Measurements from ENCODE around the gene LTC4S.
"Not testable (repeated sequence)": the region's sequence is repeated elsewhere in the genome, so short reads cannot be mapped to it uniquely, and the experiment has no call there.

Gene LTC4S, protein sequence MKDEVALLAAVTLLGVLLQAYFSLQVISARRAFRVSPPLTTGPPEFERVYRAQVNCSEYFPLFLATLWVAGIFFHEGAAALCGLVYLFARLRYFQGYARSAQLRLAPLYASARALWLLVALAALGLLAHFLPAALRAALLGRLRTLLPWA

DNA sequence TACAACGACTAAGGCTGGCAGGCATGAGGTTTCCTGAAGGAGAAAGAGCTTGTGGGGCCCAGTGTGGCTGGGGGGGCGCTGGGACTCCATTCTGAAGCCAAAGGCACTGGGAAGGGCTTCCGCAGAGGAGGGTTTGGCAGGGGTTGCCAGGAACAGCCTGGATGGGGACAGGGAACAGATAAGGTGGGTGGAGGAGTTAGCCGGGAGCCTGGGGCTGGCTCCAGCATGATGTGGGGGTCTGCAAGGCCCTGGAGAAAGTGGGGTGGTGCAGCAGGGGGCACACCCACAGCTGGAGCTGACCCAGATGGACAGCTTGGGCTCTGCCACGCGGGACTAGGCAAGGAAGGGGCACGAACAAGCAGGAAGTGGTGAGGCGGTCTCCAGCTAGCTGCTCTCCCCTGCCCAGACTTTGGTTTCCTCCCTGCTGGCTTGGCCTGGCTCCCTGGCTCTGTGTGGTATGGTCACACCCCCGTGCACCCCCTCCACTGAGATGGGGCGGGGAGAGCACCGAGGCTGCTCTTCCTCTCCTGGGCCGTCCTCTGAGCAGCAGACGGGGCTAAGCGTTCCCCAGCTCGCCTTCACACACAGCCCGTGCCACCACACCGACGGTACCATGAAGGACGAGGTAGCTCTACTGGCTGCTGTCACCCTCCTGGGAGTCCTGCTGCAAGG is at the start of gene LTC4S:
Gene LTC4S (plus strand): TSS at position 519 of the 672 bp plus-strand sequence. CDS start 95 bp downstream, at position 614.
- DNase-seq, result peak; percentile 43 to 84

DNA sequence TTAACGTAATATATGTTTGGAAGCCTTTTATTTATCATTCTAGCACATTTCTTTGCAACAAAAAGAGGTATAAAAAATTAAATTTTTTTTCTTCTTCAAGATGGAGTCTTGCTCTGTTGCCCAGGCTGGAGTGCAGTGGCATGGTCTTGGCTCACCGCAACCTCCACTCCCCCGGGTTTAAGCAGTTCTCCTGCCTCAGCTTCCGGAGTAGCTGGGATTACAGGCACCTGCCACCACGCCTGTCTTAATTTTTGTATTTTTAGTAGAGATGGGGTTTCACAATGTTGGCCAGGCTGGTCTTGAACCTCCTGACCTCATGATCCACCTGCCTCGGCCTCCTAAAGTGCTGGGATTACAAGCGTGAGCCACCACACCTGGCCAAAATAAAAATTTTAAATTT is 49.7 kb upstream of the LTC4S start:
- DNase-seq, result not testable (repeated sequence)

DNA sequence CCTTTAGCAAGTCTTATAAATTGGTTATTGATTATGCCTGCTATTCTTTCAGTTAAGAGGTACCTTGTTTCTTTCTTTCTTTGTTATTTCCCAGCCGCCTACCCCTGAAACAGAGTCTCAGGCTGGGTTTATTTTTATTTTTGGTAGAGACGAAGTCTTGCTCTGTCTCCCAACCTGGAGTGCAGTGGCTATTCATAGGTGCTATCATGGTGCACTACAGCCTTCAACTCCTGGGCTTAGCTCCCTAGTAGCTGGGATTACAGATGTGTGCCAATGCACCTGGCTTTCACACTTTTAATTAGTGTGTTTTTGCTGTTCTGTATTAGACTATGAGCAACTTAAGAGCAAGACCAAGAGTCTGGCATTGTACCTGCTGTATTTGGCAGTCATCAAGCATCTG is 46.9 kb upstream of the LTC4S start:
- no peak for DNase-seq

DNA sequence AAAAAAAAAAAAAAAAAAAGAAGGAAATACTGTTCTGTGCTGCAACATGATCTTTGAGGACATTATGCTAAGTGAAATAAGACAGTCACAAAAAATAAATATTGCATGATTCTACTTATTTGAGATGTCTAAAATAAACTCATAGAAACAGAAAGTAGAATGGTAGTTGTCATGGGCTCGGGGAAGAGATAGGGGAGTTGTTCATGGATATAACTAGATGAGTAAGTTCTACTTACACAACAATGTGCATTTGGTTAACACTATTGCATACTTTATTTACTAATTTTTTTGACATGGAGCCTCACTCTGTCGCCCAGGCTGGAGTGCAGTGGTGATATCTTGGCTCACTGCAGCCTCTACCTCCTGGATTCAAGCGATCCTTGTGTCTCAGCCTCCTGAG is 46.0 kb upstream of the LTC4S start:
- DNase-seq, result no peak

DNA sequence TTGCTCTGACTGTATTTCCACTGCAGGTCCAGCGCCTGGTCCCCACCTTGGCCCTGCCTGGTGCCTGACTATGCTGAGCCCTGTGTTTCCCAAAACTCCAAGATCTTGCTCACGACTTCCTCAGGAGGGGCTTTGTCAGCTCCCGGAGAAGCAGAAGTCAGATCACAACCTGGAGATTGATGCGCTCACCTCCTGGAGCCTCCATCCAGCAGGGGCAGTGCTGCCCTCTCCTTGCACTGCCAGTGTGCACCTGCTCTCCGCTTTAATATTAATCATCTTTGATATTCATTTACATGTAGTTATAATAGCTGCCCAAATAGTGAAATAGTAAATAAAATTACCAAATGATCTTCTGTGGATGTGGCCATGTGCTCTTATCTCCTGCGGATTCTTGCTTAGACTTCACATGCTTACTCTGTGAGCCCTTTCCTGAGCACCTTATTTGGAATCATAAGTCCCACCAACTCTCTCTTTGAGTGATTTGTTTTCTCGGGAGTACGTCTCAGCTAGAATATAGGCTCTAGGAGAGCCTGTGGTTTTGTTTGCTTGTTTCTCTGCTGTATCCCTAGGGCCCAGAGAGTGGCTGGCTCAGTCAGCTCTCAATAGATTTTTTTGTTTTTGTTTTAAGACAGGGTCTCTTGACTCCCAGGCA is 43.8 kb upstream of the LTC4S start:
- no peak for DNase-seq

DNA sequence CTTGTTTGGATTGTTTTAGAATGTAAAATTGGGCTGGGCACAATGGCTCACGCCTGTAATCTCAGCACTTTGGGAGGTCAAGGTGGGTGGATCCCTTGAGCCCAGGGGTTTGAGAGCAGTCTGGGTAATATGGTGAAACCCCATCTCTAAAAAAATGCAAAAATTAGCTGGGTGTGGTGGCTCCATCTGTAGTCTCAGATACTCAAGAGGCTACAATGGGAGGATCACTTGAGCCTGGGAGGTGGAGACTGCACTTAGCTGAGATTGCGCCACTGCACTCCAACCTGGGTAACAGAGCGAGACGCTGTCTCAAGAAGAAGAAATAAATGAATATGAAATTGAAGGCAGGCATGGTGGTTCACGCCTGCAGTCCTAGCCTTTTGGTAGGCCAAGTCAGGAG is 39.8 kb upstream of the LTC4S start:
- no peak for DNase-seq

DNA sequence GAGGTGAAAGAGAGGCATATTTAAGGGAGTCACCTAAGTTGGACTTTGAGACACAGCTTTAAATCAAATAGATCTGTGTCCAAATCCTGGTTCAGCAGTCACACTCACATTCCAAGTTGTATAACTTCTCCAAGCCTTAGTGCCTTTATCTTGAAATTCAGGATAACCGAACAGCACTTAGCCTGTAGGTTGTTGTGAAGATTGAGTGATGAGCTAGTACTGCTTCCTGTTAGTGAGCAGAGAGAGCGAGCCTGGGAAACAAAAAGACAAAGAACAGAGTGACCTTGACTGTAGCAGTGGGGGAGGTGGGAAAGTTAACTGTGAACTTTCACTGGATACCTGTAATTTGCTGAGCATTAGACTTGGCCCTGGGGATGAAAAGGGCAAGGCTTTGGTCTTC is 38.8 kb upstream of the LTC4S start:
- no peak for DNase-seq

DNA sequence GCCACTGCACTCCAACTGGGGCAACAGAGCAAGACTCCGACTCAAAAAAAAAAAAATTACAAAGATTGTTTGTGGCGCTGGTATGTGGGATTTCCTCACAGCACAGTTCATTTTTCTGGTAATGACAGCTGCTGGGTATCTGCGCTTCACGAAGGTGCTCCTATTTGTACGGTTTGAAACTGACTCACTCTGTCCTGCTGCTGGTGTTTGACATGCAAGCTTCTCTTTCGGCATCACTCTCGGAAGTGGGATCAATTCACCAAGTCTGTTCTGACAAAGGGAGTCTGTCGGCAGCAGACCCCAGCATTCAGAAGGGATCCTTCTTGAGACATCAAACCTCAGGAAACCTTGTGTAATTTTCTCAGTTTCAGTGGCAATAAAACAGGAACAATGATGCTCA is 34.8 kb upstream of the LTC4S start:
- DNase-seq, result no peak

DNA sequence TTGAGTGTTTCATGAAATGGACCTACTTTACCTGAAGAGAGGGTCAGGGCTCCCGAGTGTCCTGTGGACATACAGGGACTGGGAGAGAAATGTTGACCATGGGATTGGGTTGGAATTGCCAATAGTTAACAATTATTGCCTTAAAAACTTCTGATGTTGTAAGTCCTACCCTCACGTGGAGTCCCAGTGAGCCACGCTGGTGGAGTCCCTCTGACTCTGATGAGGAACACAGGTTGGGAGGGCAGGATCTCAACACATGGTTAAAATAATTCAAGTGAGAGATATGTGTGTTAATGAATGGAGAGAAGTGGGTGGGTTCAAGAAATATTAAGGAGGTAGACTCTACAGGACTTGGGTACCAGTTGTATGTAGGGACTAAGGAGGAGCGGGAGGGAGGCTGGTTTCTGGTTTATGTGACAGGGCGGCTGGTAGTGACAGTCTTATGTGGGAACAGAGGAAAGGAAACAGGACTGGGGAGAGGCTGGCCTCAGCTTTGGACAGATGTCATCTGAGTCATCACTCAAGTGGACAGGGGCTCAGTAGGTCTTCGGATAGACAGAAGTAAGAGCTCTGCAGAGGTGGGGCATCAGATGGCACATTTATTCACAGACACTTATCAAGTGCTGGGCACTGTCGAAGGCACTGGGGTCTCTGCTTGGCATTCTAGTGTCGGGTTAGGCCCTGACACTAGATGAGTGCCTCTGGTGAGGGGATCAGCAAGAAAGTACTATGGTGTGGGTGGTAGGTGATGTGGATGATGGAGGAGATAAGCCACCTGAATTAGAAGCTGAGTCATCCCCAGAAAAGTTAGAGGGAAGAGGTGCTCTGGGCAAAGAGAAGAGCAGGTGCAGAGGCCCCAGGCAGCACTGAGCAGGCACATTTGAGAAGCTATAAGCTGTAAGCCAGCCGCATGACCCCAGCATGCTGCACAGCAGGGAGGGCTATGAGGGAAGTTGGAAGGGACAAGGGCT is 33.9 kb upstream of the LTC4S start:
- no peak for DNase-seq

DNA sequence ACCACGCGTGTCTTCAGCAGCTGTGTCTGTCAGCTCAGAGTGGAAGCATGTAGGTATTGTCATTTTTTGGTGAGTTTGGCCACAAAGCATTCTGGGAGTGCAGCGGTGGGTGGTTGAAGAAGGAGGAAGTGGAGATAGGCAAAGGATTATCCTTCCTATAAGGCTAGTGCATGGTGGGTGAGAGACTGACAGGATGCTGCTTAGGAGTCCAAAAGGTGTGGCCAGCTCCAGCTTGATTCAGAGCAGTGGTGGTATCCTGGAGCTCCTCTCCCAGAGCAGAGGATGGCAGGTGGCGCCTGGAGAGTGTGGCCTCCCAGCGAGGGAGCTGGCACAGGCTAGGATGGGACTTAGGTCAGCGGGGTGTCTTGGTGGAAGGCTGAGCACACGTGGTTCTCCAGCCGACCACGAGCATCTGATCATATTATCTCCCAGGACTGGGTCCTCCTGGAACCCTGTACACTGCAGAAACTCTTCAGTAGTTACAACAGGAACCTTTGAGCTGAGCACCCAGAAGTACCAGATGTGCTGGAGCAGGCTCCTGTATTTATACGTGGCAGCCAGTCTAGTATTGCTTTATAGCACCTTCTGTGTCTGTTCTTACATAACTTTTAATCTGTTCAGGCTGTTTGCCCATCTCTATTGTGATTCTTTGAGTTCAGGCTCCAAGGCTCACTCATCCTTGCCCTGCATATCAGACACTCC is 31.6 kb upstream of the LTC4S start:
- DNase-seq, result peak in 1 of 2 donors; percentile 69

DNA sequence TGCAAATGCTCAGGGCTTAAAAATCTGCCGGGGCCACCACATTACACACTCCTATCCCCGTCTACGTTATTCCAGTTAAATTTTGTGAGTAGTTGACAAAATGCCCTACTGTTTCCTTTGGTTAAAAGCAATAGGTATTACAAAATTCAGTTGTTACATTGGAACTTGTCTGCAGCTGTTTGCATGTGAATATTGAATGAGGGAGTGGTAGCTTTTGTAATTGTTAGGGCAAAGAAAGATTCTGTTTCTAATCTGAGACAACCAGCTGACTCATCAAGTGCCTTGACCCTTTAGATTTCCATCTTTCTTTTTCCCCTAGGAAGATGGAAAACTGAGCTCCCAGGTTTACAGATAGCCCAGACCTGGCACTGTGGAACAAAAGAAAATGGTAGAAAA is 31.0 kb upstream of the LTC4S start:
- no peak for DNase-seq

DNA sequence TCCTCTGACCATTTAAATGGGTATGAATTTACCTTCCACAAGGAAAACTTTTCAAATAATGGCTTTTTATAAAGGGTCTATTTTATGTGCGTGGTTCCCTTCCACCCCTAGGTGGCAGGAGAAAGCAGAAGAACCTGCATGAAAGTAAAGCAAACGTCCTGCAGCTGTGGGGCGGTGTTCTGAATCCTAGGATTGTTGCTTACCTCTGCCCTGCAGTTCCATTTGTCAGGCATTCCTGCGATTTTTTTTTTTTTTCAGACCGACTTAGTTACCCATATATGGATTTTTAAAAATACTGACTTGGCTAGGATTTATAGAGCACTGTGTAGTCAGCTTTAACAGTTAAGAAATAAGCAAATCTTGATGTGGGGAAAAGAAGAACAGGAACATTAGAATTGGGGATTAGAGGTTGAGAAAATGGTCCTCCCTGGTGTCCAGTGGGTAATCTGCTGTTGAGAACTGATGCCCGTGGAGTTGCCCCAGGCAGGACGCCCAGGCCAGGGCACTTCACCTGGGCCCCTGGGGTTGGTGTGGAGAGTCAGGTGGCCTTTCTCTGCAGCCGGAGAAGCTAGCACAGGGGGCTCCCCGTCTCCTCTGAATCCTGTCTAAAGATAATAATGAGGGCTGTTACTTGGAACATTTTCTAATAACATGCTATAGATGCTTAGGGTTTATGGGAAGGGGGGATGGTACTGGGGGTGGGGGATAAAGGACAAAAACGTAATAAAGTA is 30.4 kb upstream of the LTC4S start:
- peak in 1 of 2 donors; percentile 38 for DNase-seq

DNA sequence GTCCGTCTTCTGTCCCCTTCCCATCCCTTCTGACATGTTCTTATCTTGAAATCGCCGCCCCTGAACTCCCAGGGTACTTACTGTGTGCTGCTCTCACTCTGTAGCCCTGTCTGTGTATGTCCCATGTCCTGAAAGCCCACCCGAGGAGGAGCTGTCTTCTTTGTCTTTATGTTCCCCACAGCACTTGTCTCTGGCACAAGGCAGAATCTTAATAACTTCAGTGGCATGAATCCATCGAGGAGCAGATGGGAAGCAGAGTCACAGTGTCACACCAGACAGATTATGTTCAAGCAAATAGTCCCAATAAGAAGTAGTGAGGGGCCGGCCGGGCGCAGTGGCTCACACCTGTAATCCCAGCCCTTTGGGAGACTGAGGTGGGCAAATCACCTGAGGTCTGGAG is 29.7 kb upstream of the LTC4S start:
- DNase-seq, result no peak

DNA sequence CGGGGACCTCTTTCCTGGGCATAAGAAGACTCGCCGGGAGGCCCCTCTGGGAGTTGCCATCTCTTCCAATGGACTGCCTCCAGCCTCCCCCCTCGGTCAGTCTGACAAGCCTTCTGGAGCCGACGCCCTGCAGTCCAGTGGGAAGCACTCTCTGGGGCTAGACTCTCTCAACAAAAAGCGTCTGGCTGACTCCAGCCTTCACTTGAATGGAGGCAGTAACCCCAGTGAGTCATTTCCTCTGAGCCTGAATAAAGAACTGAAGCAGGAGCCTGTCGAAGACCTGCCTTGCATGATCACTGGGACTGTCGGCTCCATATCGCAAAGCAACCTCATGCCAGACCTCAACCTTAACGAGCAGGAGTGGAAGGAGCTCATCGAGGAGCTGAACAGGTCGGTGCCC is 28.4 kb upstream of the LTC4S start:
- peak in 1 of 2 donors; percentile 32 for DNase-seq

DNA sequence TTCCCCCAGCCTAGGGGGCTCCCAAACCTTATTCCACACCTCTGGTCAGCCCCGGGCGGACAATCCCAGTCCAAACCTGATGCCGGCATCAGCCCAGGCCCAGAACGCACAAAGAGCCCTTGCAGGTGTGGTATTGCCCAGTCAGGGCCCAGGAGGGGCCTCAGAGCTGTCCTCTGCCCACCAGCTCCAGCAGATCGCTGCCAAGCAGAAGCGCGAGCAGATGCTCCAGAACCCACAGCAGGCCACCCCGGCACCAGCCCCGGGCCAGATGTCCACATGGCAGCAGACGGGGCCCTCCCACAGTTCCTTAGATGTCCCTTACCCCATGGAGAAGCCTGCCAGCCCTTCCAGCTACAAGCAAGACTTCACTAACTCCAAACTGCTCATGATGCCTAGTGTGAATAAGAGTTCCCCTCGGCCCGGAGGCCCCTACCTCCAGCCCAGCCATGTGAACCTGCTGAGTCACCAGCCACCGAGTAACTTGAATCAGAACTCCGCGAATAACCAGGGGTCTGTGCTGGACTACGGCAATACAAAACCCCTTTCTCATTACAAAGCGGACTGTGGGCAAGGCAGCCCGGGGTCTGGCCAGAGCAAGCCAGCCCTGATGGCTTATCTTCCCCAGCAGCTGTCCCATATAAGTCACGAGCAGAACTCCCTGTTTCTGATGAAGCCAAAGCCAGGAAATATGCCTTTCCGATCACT is 27.6 kb upstream of the LTC4S start:
- DNase-seq, result peak in 1 of 2 donors; percentile 16

DNA sequence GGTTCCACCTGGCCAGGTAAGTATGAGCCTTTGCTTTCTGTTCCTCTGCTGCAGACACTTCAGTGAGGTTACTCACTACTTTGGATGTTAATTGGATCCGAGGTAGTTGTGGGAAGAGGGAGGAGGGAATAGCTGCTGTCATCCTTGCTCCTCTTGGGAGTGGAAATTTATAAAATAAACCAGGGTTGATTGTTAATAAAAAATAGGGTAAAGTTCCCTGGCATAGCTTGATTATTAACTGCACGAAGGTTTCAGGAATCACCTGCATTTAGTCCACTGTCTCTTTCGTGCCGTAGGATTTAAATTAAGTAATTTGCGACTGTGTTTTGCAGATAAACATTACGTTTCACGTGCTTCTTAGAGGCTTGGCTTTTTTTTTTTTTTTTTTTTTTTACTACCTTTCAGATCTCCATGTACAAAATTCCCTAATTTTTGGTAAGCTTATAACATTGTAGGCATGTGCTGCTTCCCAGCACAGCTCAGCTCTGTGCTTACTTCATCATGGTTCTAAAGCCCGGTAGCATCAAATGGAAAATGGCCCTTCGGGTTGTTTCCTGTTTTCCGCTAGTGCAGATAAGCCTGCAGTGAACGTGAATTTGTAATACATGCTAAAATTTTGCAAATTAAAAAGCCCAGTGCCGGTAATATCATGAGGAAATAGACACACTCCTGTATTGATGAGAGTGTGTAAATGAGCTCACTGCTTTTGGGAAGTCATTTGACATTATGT is 26.9 kb upstream of the LTC4S start:
- no peak for DNase-seq

DNA sequence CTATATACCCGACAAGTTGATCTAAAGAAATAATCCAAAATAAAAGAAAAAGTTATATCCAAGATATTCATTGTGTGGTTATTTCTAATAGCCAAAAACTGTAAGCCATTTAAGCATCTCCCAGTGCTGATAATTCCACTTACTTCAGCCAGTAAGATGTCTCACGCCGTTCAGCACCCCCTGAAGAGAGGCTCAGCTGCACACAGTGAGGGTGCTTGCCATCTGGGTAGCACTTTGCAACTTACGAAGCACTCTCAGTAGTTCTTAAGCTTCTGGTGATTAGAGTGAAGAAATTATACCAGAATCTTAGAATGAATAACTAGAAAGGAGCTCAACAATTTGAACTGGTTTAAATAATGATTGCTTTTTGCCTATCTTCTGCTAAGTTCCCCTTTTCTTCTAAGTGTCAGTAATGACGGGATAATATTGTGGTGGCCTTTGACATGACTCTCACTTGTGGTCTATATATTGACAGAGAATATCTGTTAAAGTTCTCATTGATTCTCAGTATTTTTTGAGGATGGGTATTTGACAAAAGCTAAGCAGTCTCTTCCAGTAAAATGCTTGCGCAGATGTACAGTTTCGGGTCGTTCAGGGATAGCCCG is 26.2 kb upstream of the LTC4S start:
- DNase-seq, result no peak

DNA sequence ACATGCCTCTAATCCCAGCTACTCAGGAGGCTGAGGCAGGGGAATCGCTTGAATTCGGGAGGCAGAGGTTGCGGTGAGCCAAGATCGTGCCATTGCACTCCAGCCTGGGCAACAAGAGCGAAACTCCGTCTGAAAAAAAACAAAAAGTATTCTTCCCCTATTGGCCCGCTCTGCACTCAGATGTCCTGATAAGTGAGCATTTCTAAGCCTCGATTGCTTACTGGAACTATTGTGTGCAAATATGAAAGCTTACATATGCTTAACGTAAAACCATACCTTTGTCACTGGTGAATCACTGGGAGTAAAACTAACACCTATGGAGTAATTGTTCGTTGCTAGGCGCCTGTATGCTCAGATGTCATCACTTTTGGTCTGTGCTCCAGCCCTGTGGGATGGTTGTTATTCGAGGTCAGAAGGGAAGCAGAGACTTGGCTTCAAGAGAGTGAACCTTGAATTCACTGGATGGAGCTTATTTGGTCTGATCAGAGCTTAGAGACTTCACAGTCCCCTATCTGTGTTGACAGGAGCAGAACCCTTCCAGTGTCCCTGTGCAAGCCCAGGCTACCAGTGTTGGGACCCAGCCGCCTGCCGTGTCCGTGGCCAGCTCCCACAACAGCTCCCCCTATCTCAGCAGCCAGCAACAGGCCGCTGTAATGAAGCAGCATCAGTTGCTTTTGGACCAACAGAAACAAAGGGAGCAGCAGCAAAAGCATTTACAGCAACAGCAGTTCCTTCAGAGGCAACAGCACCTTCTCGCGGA is 25.3 kb upstream of the LTC4S start:
- DNase-seq, result no peak

DNA sequence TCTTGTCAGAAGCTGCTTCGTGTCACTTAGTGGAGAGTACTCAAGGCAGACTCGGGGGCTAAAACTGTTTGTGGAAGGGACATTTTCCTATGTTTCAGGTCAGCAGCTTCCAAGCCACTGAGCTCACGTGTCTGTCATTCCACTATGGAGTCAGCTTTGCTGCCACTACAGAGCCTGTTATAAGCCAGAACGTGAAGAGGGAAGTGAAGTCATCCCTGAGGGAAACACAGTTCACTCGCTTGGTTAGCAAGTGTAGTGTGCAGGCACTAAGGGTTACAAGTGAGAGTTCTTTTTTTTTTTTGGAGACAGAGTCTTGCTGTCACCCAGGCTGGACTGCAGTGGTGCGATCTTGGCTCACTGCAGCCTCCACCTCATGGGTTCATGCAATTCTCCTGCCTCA is 24.5 kb upstream of the LTC4S start:
- no peak for DNase-seq

Measured in bone marrow (tissue), 2 donors.